Fibroblast of the aortic adventitia (primary cell): ENCODE data around the gene LPIN1. TPM values are rescaled to one million over a fixed set of nuclear protein-coding genes. Genes with fewer than 3 reads are reported as not detected.

Source experiments
- DNase-seq: peaks from one replicate; pipeline ENCODE4 v3.0.0-alpha.2; 2010; ENCODE audit warnings: low read depth
- H3K4me3 ChIP-seq: 2 replicates; pipeline ENCODE4 v1.5.1; 2011; ENCODE audit warnings: low read depth, mild to moderate bottlenecking, control low read depth, low read length, moderate library complexity
- CTCF ChIP-seq: IDR thresholded peaks from 2 replicates; pipeline ENCODE4 v1.5.1; 2011; ENCODE audit warnings: mild to moderate bottlenecking, low read length, control low read depth, inconsistent platforms; ENCODE audit not compliant: insufficient read depth
- total RNA-seq: library from RNA; depleted of rRNA; stranded (reverse); fragments of >200 nt; gene quantifications from 2 replicates; pipeline ENCODE4 v1.2.3, GENCODE V29; 2012; ENCODE audit warnings: low replicate concordance

LPIN1 gene
- total RNA-seq, 1 donor, result 50.4 TPM

GRCh38 chr2:11784280-11784679 lies 37.8 kb downstream of the LPIN1 start:
- no peak for DNase-seq
- no peak overlapping the region for H3K4me3 ChIP-seq
- no peak for TF ChIP-seq CTCF

GRCh38 chr2:11784747-11785610 lies 38.5 kb downstream of the LPIN1 start:
- peak; percentile 63 for DNase-seq
- peak; percentile 84 for TF ChIP-seq CTCF
- H3K4me3 ChIP-seq, result no peak overlapping the region

DNA sequence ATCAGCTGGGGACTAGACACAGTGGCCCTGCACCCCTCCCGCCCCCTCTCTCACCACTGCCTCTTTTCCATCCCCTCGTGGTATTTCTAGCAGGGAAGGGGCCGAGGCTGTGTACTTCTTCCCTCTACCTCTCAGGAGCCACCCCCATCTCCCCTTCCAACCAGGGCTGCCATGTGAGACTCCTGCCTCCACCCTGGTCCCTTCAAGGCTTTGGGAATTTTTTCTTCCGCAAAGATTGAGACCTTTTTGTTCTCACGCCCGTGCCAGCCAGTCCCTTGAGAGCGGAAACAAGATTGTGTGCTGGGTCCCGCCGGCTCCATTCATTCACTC lies 39.1 kb downstream of the LPIN1 start:
- TF ChIP-seq CTCF, result no peak
- no peak for DNase-seq
- H3K4me3 ChIP-seq, result no peak overlapping the region

DNA sequence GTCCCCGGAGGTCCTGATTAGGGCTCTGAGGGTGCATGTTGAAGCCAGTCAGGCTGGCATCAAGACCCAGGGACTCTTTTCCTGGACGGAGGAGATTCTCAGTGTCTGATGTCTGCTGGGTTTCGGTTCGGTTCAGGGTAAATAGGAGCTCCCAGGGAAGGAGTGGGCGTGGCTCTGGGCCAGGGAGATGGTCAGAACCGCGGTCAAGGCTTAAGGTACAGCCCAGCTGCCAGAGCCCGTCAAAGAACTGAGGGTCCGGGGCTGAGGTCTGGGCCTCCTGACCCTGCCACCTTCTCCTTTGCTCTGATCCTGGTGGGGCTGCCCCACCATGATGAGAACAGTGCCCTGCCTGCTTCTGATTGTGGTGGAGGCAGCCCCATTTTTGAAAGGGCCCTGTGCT lies 39.8 kb downstream of the LPIN1 start:
- H3K4me3 ChIP-seq, result no peak overlapping the region
- DNase-seq, result no peak
- no peak for TF ChIP-seq CTCF

- no peak for DNase-seq
- no peak overlapping the region for H3K4me3 ChIP-seq
- no peak for TF ChIP-seq CTCF
These were observed 40.2 kb downstream of the LPIN1 start for GRCh38 chr2:11786592-11786991.

DNA sequence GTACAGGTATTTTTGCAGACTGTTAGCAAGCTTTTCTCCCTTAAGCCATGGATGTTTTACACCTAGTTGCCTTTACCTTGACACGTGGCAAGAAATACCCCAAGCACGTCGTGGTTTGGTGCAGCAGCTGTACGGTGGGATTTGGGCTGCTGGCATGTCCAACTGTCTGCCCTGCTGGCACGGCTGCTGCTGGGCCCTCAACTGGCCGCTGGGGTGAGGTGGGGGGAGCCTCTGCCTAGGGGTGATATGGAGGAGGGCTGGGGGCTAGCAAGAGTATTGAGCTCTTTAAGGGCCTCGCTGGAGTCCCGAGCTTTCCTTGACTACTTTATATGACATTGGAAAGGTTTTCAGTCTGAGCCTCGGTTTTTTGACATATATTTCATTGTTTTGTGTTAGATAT lies 41.6 kb downstream of the LPIN1 start:
- DNase-seq, result no peak
- H3K4me3 ChIP-seq, result no peak overlapping the region
- TF ChIP-seq CTCF, result no peak
